GDM1 (cell line): ENCODE measurements around the gene RALA.
"Not testable (repeated sequence)": the region's sequence is repeated elsewhere in the genome, so short reads cannot be mapped to it uniquely, and the experiment has no call there.

ENCODE experiments used
- DNase-seq: peaks from one replicate; lab custom pipeline; 2025; lab: John Stamatoyannopoulos, UW

The RALA gene

GRCh38 chr7:39732837-39733804 is 109.7 kb downstream of the RALA start:
- DNase-seq: peak; percentile 93

- DNase-seq: no peak
These were observed 110.7 kb downstream of the RALA start for GRCh38 chr7:39733881-39734632.

GRCh38 chr7:39734633-39735004 is 111.2 kb downstream of the RALA start:
- DNase-seq: no peak

DNA sequence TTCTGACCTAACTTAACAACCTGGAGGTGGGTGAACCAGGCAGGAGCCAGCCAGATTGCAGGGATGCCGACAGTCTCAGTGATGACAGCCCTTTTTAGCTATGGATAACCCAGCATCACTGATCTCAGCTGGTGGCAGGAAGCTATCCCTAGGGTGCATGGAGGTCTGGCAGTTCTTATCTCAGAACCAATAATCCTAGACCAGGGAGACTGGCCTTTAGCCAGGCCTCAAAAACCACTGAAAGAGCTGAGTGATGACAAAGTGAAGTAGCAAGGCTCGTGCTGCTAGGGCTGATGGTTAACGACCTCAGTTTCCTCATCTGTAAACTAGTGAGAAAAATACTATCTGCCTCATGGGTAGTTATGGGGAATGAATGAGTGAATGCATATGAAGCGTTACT is 112.5 kb downstream of the RALA start:
- DNase-seq: no peak

DNA sequence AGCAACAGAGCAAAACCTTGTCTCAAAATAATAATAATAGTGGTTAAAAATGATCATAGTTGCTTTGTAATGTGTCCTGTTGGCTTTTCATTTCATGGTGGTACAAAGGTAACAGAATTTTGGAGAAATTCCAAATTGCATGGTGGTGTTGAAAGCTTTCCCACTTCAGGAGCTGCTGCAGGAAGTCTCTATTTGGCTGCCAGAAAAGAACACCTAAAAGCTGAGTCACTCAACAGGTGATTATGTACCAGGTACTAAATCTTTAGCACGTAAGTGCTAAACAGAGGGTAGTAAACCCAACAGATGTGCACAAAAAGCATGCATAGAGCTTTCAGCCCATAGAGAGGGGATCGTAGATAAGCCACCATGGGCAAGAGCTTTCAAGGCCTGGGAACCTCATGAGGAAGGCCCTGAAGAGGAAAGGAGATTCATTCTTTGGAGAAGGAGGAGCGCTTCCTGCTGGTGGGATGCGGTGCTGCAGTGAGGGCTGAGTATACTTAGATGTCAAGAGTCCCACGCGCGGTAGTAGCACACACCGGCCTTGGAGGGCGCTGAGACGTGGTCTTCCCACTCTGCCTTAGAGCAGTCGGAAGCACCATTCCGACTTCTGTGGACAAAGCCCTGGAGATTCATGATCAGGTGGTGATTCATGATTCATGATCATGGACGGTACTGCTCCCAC is 118.7 kb downstream of the RALA start:
- DNase-seq: no peak

DNA sequence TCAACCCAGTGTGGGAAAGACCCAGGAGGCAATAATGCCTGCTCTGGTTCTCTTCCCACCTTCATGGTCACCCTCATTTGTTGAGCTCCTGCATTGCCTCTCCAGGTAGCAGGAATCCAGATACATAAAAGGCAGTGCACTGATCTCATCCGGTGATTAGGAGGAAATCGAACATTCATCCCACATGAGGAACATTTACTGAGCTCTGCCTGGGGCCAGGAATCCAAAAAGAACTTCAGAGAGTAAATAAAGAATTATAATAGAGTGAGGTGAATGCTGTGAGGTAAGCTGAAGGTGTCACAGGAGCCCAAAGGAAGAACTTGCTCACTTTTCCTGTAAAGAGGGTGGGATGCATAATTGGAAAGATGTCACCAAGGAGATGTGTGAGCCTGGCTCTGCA is 121.2 kb downstream of the RALA start:
- DNase-seq: no peak

DNA sequence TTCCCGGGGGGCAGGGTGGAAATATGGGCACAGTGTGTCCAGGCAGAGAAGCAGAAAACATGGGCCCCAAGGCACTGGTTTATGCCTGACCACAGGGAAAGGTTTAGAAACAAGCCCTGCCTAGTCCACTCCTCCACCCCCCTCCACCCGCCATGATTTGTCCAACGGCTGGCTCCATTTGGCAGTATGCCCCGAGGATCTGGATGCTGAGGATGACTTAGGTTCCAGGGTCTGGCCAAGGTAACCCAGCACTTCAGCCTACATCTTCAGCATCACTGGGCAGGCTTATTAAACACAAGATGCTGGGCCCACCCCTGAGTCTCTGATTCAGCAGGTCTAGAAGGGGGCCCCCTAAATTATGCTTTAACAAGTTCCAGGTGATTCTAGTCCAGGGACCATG is 121.9 kb downstream of the RALA start:
- no peak for DNase-seq

DNA sequence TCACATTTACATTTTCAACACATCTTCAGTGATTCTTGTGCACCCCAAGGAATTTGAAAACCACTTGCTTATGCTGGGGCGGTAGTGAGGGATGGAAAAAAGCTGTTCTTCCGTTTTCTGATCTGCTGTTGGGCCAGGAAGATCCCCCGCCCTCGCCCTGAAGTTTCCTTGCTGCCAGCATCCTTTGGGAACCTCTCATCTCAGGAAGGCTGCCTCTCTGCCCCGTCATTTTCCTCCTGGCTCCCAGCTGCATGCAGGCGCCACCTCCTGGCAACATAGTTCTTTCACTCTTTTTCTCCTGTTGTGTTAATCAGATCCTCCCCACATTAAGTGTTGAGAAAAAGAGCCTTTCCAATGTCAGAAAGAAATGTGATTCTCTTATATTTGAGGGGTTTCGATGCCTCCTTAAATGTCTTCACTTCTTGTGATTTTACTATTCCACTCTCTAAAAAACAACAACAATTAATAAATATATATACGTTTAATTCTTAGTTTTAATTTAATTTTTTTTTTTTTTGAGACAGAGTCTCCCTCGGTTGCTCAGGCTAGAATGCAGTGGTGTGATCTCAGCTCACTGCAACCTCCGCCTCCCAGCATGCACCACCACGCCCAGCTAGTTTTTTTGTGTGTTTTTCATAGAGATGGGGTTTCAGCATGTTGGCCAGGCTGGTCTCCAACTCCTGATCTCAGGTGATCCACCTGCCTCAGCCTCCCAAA is 122.9 kb downstream of the RALA start:
- peak; percentile 66 for DNase-seq

GRCh38 chr7:39749177-39749576 is 125.8 kb downstream of the RALA start:
- no peak for DNase-seq

- DNase-seq: no peak
These were observed 126.3 kb downstream of the RALA start for GRCh38 chr7:39749717-39750116.

- no peak for DNase-seq
These were observed 127.1 kb downstream of the RALA start for GRCh38 chr7:39750253-39751077.

DNA sequence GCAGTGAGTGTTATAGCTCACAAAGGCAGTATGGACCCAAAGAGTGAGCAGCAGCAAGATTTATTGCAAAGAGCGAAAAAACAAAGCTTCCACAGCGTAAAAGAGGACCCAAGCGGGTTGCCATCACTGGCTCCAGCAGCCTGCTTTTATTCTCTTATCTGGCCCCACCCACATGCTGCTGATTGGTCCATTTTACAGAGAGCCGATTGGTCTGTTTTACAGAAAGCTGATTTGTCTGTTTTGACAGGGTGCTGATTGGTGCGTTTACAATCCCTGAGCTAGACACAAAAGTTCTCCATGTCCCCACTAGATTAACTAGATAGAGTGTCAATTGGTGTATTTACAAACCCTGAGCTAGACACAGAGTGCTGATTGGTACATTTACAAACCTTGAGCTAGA is 129.9 kb downstream of the RALA start:
- not testable (repeated sequence) for DNase-seq

GRCh38 chr7:39753823-39754325 is 130.5 kb downstream of the RALA start:
- no peak for DNase-seq

DNA sequence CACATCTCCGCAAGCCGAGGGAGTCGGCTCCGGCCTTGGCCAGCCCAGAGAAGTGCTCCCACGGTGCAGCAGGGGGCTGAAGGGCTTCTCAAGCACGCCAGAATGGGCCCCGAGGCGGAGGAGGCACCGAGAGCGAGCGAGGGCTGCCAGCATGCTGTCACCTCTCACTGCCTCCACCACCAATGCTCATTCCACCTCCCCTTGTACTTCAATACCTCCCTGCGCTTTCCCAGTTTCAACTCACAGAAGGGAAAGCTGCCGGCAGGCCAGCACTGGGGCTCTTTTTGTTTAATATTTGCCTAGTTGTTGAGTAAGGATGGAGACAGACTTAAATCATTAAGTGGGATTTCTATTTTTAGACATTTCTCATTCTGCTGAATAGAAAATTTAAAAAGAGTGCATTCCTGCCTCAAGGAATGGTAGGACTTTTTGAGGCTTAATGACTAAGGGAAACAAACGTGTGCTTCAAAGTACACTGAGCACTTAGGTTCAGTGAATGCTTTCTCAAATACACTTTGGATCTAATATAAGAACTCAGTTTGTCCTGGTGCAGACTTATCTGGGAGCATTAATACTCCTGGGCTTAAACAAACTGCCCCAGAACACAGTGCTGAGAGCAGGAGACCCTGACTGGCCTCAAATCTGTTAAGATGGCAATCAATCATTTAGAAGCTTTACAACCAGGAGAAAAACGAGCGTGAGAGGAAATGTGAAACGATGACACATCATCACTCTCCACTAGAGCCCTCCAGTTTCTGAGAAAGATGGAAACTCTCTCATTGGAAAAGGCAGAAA is 131.2 kb downstream of the RALA start:
- no peak for DNase-seq

DNA sequence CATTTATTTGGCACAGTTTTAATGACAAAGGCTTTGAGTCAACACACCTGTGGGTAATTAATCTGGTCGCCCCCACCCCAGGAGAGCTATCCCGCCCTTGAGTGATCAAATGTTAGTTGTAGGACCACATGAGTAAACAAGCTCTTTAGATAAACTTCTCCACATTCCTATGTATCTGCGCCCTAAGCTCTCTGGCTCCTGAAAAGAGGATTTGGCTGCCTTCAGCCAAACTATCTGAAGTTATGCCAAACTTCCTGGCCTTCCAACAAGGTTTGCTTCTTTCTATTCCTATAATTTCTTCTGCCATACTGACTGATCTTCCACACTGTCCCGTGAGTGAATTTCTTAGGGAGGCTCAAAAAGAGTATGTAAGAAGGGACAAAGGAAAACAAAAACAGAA is 134.2 kb downstream of the RALA start:
- no peak for DNase-seq
